Neuron (in vitro differentiated cells): ENCODE measurements around the gene AANAT.

ENCODE experiments used
- H2AFZ ChIP-seq: one replicate; pipeline ENCODE4 v1.6.1; 2013; ENCODE audit warnings: low read depth, mild to moderate bottlenecking, inconsistent platforms, low read length, moderate library complexity
- H3K27me3 ChIP-seq: one replicate; pipeline ENCODE4 v1.6.1; 2013; ENCODE audit warnings: low read length; ENCODE audit not compliant: insufficient read depth
- H3K36me3 ChIP-seq: one replicate; pipeline ENCODE4 v1.6.1; 2013; ENCODE audit warnings: low read length; ENCODE audit not compliant: insufficient read depth
- H3K4me1 ChIP-seq: one replicate; pipeline ENCODE4 v1.6.1; 2013; ENCODE audit warnings: low read length; ENCODE audit not compliant: insufficient read depth
- H3K4me3 ChIP-seq: 2 replicates; pipeline ENCODE4 v1.5.1; 2013; ENCODE audit warnings: mild to moderate bottlenecking, low read length, moderate library complexity
- H3K9me3 ChIP-seq: one replicate; pipeline ENCODE4 v1.6.1; 2013; ENCODE audit warnings: low read length

Gene AANAT

DNA sequence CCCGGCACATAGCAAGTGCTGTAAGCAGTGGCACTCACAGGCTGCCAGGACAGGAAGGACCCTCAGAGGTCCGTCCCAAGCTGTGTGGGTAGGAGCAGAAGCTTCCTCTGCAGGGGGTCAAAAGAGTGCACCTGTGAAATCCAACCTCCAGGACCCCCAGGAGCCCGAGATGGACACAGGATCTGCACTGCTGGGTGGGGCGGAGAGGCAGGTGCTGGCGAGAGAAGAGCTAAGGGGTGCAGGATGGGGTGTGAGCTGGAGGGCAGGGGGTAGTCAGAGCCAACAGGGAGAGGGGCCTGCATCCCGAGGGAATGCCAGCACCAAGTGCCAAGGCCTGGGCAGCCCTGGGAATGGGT lies 650 bp upstream of the AANAT start:
- no peaks in the 10 kb centered on the region for H3K4me1 ChIP-seq

DNA sequence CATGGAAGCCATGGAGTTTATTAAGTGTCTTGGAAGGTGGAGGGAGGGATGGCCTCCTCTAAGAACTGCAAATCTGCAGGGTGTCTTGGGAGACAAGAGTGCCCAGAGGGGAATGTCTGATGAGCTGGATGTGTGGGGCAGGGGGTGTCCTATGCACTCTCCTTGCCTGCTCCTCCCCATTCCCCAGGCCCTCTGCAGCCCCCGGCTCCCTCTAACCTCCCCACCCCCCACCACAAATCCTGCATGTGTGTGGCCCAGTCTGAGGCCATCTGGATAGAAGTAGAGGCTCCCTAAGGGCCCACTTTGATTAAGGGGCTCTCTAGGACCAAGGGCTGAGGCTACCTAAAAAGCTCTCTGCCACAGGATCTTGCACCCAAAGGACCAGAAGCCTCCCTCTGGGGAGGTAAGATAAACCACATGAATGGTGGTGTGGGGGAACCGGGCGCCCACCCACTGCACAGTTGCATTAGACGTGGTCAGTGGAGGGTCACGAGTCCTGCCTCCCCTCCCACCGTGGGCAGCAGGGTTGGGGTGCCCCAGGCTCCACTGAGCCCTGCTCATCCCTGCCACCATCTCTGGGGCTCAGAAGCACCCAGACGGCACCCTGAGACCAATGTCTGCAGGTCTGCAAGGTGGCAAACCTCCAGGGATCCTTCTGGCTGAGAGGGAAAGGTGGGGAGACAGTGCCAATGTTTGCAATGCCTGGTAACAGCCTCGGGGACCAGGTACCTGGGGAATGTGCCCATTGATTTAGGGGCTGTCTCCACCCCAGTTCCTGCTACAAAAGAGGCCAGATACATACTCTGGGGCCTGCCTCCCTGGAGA lies 618 bp downstream of the AANAT start:
- no peaks in the 10 kb centered on the region for H3K36me3 ChIP-seq
- H2AFZ ChIP-seq, result no peak overlapping the region
- no peak overlapping the region for H3K4me3 ChIP-seq
- H3K27me3 ChIP-seq, result peaks cover 5% of the 10 kb centered on the region
- H3K9me3 ChIP-seq, result no peaks in the 10 kb centered on the region
- H3K4me1 ChIP-seq, result no peaks in the 10 kb centered on the region

More for the DNA sequence above, 650 bp upstream of the AANAT start:
- Histone ChIP-seq H3K27me3 (peaks cover 12% of the 10 kb centered on the region), H3K4me3 (no peak overlapping the region), H3K9me3 (no peaks in the 10 kb centered on the region), H2AFZ (no peak overlapping the region), H3K36me3 (no peaks in the 10 kb centered on the region)

- Histone ChIP-seq H3K9me3 (no peaks in the 10 kb centered on the region), H3K36me3 (no peaks in the 10 kb centered on the region), H3K4me1 (no peaks in the 10 kb centered on the region), H3K4me3 (no peak overlapping the region), H2AFZ (no peak overlapping the region), H3K27me3 (peaks cover 9% of the 10 kb centered on the region)
Measured at GRCh38 chr17:76468634-76469010, 1.2 kb downstream of the AANAT start.

DNA sequence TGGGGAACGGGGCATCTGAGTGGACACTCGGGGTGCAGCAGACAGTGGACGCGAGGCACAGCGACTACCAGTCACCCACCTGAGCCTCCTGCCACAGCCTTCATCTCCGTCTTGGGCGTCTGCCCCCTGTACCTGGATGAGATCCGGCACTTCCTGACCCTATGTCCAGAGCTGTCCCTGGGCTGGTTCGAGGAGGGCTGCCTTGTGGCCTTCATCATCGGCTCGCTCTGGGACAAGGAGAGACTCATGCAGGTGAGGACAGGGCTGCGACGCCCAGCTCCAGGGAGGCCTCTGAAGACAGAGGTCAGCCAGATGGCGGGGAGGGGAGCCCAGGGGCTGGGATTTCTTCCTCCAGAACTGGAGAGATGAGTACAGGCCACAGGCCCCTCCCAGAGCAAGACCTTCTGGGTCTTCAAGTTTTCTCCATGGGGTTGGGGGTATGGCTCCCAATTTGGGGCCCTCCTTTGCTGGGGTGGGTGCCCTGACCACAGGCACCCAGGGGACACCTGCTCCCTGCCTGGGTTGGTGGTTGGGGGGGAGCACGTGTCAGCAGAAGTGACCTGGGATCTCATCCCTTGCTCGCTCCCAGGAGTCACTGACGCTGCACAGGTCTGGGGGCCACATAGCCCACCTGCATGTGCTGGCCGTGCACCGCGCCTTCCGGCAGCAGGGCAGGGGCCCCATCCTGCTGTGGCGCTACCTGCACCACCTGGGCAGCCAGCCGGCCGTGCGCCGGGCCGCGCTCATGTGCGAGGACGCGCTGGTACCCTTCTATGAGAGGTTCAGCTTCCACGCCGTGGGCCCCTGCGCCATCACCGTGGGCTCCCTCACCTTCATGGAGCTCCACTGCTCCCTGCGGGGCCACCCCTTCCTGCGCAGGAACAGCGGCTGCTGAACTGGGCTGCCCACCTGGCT lies 1.9 kb downstream of the AANAT start:
- Histone ChIP-seq H3K27me3 (peaks cover 14% of the 10 kb centered on the region), H3K4me3 (no peak overlapping the region), H3K36me3 (no peaks in the 10 kb centered on the region), H3K9me3 (no peaks in the 10 kb centered on the region), H3K4me1 (no peaks in the 10 kb centered on the region), H2AFZ (no peak overlapping the region)

DNA sequence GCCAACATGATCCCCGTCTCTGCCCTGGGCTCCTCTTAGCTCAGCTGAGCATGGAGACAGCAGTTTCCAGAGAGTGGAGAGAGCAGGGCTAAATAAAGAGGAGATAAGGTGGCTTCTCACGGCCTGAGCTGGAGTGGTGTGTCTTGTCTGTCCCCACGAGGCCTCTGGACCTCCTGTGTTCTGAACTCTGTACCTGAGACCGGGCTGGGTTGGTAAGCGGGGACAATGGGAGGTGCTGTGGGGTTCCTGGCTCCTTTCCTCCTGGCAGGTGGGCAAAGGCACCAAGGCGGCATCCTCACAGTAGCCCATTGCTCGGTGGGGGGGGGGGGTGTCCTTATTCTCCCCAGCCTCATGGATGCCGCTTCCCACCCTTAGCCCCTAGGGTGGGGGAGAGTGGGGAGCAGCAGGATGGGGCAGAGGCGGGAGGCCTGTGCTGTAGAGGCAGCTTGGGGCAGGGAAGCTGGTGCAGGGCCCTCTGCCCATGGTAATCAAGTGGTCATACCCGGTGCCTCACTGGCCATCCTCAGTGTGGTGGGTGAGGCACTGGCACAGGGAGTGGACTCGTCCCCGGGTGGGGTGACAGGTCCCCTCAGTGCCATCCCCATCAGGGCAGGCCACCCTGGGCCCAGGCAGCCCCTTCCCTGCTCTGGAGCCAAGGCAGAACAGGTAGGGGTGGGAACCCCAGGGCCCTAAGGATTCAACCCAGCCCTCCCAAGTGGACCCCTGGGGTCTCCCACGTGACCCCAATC lies 2.8 kb downstream of the AANAT start:
- peaks cover 14% of the 10 kb centered on the region for H3K27me3 ChIP-seq
- no peaks in the 10 kb centered on the region for H3K36me3 ChIP-seq
- H3K4me3 ChIP-seq, result no peak overlapping the region
- no peaks in the 10 kb centered on the region for H3K4me1 ChIP-seq
- no peaks in the 10 kb centered on the region for H3K9me3 ChIP-seq
- H2AFZ ChIP-seq, result no peak overlapping the region

DNA sequence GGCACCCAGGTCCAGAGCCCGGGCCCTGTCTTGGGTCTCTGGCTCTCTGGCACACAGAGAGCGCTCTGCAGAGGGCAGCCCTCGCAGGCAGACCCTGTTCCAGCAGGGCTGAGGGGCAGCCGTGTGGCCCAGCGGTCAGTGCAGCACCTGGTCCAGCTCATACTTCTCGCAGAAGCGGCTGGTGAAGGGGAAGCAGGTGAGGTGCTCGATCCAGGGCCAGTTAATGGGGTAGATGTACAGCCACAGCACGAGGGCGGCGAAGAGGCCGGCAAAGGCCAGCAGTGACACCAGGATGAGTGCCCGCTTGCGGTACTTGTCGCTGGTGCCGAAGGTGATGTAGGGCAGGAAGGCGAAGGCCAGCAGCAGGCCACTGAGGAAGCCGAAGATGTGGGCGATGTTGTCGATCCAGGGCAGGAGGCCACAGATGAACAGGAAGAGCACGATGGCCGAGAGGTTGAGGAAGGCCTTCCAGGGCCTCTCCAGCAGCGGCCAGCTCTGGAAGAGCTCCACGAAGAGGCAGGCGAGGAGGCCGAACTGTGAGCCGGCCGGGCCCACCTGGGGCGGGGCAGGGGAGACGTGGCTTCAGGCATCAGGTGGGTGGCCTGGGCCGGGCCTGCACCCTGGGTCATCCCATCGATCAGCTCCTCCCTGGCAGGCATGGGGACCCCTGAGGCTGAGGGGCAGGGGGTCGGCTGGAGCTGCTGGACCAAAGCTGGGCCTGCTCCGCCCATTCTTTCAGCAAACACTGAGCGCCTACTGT lies 4.3 kb downstream of the AANAT start:
- no peak overlapping the region for H3K4me3 ChIP-seq
- H3K4me1 ChIP-seq, result no peaks in the 10 kb centered on the region
- H3K36me3 ChIP-seq, result no peaks in the 10 kb centered on the region
- H3K9me3 ChIP-seq, result no peaks in the 10 kb centered on the region
- peaks cover 14% of the 10 kb centered on the region for H3K27me3 ChIP-seq
- H2AFZ ChIP-seq, result no peak overlapping the region

- Histone ChIP-seq H3K27me3 (peaks cover 14% of the 10 kb centered on the region), H3K36me3 (no peaks in the 10 kb centered on the region), H2AFZ (no peak overlapping the region), H3K4me1 (no peaks in the 10 kb centered on the region), H3K9me3 (no peaks in the 10 kb centered on the region), H3K4me3 (no peak overlapping the region)
Measured at GRCh38 chr17:76472258-76472645, 4.8 kb downstream of the AANAT start.

DNA sequence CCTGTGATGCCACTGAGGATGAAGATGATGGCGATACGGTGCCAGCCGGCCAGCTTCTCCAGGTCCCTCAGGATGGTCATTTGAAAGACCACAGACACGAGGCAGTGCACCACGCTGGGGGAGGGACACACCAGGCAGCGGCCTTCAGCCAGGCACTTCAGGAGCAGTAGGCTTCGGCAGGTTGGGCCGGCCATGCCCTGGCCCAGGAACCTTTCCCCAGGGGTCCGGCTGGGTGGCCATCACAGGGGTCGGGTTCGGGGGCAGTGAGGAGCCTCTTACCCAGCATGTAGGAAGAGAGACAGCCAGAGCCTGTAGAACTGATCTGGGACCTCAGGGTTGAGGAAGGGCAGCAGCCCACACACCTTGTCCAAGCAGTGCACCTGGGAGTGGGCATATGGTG lies 5.3 kb downstream of the AANAT start:
- Histone ChIP-seq H3K9me3 (no peaks in the 10 kb centered on the region), H3K36me3 (no peaks in the 10 kb centered on the region), H3K4me1 (no peaks in the 10 kb centered on the region), H3K4me3 (no peak overlapping the region), H3K27me3 (peaks cover 14% of the 10 kb centered on the region), H2AFZ (no peak overlapping the region)

- peaks cover 14% of the 10 kb centered on the region for H3K27me3 ChIP-seq
- no peaks in the 10 kb centered on the region for H3K36me3 ChIP-seq
- no peak overlapping the region for H2AFZ ChIP-seq
- H3K9me3 ChIP-seq, result no peaks in the 10 kb centered on the region
- H3K4me3 ChIP-seq, result no peak overlapping the region
- no peaks in the 10 kb centered on the region for H3K4me1 ChIP-seq
Measured at GRCh38 chr17:76473541-76473985, 6.2 kb downstream of the AANAT start.

- Histone ChIP-seq H3K36me3 (no peaks in the 10 kb centered on the region), H3K4me1 (no peaks in the 10 kb centered on the region), H3K27me3 (peaks cover 11% of the 10 kb centered on the region), H3K4me3 (no peak overlapping the region), H2AFZ (no peak overlapping the region), H3K9me3 (no peaks in the 10 kb centered on the region)
Measured at GRCh38 chr17:76474238-76474637, 6.8 kb downstream of the AANAT start.

DNA sequence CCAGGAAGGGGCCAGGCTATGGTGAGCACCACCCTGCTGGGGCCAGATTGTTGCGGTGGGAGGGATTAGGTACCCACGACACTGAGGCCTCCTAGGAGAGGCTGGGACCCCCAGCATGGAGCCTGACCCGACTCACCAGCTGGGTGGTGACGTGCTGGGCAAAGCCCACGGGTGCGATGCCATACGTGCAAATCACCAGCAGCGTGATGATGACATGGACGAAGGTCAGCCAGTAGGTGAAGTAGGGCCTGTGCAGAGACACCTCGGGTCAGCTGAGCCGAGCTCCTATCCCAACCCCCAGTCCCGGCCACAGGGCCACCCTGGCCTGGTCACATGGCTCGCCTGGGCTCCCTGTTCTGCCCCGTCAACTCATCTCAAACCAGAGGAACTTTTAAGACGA lies 7.5 kb downstream of the AANAT start:
- H3K27me3 ChIP-seq, result peaks cover 11% of the 10 kb centered on the region
- no peaks in the 10 kb centered on the region for H3K9me3 ChIP-seq
- H3K4me3 ChIP-seq, result no peak overlapping the region
- no peaks in the 10 kb centered on the region for H3K4me1 ChIP-seq
- H3K36me3 ChIP-seq, result no peaks in the 10 kb centered on the region
- no peak overlapping the region for H2AFZ ChIP-seq

DNA sequence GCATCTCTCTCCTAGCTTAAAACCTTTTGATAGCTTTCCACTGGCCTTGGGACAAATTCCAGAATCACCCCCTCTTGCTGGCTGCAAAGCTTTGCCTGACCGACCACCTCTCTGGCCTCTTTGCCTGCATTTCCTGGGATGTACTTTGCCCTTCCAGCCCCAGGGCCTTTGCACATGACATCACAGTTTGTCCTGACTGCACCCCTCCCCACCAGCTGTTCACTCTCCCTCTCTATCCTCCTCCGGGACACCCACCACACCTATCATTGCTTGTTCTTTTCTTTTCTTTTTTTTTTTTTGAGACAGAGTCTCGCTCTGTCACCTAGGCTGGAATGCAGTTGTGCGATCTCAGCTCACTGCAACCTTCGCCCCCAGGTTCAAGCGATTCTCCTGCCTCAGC lies 7.9 kb downstream of the AANAT start:
- Histone ChIP-seq H3K27me3 (peaks cover 11% of the 10 kb centered on the region), H2AFZ (no peak overlapping the region), H3K4me3 (no peak overlapping the region), H3K36me3 (no peaks in the 10 kb centered on the region), H3K9me3 (no peaks in the 10 kb centered on the region), H3K4me1 (peaks cover 1% of the 10 kb centered on the region)
